Measurements from ENCODE around the gene ELP6. TPM values are rescaled to one million over a fixed set of nuclear protein-coding genes. Genes with fewer than 3 reads are reported as not detected.

The ELP6 gene
- total and polyA plus RNA-seq, 2 experiments from 2014 or later: 33.7 to 41.6 TPM

GRCh38 chr3:47515100-47515499, 1.6 kb upstream of the ELP6 start (continued):
- TF ChIP-seq, protein P1, sequence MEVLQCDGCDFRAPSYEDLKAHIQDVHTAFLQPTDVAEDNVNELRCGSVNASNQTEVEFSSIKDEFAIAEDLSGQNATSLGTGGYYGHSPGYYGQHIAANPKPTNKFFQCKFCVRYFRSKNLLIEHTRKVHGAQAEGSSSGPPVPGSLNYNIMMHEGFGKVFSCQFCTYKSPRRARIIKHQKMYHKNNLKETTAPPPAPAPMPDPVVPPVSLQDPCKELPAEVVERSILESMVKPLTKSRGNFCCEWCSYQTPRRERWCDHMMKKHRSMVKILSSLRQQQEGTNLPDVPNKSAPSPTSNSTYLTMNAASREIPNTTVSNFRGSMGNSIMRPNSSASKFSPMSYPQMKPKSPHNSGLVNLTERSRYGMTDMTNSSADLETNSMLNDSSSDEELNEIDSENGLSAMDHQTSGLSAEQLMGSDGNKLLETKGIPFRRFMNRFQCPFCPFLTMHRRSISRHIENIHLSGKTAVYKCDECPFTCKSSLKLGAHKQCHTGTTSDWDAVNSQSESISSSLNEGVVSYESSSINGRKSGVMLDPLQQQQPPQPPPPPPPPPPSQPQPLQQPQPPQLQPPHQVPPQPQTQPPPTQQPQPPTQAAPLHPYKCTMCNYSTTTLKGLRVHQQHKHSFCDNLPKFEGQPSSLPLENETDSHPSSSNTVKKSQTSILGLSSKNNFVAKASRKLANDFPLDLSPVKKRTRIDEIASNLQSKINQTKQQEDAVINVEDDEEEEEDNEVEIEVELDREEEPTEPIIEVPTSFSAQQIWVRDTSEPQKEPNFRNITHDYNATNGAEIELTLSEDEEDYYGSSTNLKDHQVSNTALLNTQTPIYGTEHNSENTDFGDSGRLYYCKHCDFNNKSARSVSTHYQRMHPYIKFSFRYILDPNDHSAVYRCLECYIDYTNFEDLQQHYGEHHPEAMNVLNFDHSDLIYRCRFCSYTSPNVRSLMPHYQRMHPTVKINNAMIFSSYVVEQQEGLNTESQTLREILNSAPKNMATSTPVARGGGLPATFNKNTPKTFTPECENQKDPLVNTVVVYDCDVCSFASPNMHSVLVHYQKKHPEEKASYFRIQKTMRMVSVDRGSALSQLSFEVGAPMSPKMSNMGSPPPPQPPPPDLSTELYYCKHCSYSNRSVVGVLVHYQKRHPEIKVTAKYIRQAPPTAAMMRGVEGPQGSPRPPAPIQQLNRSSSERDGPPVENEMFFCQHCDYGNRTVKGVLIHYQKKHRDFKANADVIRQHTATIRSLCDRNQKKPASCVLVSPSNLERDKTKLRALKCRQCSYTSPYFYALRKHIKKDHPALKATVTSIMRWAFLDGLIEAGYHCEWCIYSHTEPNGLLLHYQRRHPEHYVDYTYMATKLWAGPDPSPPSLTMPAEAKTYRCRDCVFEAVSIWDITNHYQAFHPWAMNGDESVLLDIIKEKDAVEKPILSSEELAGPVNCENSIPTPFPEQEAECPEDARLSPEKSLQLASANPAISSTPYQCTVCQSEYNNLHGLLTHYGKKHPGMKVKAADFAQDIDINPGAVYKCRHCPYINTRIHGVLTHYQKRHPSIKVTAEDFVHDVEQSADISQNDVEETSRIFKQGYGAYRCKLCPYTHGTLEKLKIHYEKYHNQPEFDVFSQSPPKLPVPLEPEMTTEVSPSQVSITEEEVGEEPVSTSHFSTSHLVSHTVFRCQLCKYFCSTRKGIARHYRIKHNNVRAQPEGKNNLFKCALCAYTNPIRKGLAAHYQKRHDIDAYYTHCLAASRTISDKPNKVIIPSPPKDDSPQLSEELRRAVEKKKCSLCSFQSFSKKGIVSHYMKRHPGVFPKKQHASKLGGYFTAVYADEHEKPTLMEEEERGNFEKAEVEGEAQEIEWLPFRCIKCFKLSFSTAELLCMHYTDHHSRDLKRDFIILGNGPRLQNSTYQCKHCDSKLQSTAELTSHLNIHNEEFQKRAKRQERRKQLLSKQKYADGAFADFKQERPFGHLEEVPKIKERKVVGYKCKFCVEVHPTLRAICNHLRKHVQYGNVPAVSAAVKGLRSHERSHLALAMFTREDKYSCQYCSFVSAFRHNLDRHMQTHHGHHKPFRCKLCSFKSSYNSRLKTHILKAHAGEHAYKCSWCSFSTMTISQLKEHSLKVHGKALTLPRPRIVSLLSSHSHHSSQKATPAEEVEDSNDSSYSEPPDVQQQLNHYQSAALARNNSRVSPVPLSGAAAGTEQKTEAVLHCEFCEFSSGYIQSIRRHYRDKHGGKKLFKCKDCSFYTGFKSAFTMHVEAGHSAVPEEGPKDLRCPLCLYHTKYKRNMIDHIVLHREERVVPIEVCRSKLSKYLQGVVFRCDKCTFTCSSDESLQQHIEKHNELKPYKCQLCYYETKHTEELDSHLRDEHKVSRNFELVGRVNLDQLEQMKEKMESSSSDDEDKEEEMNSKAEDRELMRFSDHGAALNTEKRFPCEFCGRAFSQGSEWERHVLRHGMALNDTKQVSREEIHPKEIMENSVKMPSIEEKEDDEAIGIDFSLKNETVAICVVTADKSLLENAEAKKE (CRISPR knock-in tag; IDR thresholded peaks at IDR 0.05): no peak
- TF ChIP-seq ZNF331 (CRISPR knock-in tag; IDR thresholded peaks at IDR 0.05; ENCODE audit: low read depth) (no peak), JUNB (IDR thresholded peaks at IDR 0.05; ENCODE audit: unreplicated experiment) (no peak), STAT1 (IDR thresholded peaks at IDR 0.05; ENCODE audit: unreplicated experiment) (no peak), EZH2phosphoT487 (IDR thresholded peaks at IDR 0.05; ENCODE audit: unreplicated experiment) (no peak), ZNF114 (CRISPR knock-in tag; IDR thresholded peaks at IDR 0.05) (no peak)
- TF ChIP-seq, protein P2, sequence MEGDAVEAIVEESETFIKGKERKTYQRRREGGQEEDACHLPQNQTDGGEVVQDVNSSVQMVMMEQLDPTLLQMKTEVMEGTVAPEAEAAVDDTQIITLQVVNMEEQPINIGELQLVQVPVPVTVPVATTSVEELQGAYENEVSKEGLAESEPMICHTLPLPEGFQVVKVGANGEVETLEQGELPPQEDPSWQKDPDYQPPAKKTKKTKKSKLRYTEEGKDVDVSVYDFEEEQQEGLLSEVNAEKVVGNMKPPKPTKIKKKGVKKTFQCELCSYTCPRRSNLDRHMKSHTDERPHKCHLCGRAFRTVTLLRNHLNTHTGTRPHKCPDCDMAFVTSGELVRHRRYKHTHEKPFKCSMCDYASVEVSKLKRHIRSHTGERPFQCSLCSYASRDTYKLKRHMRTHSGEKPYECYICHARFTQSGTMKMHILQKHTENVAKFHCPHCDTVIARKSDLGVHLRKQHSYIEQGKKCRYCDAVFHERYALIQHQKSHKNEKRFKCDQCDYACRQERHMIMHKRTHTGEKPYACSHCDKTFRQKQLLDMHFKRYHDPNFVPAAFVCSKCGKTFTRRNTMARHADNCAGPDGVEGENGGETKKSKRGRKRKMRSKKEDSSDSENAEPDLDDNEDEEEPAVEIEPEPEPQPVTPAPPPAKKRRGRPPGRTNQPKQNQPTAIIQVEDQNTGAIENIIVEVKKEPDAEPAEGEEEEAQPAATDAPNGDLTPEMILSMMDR (conservative IDR thresholded peaks at IDR 0.05; ENCODE audit: low read depth in 2 of 2): no peak
- TF ChIP-seq, protein P3, sequence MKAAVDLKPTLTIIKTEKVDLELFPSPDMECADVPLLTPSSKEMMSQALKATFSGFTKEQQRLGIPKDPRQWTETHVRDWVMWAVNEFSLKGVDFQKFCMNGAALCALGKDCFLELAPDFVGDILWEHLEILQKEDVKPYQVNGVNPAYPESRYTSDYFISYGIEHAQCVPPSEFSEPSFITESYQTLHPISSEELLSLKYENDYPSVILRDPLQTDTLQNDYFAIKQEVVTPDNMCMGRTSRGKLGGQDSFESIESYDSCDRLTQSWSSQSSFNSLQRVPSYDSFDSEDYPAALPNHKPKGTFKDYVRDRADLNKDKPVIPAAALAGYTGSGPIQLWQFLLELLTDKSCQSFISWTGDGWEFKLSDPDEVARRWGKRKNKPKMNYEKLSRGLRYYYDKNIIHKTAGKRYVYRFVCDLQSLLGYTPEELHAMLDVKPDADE (IDR thresholded peaks at IDR 0.05): no peak

Data from GM23338 (cell line).